HuH-7 (cell line): Measurements from ENCODE around the gene SNRPD3.
"Not testable (repeated sequence)": the region's sequence is repeated elsewhere in the genome, so short reads cannot be mapped to it uniquely, and the experiment has no call there.

ENCODE experiments used
- DNase-seq: peaks from one replicate; pipeline ENCODE4 v3.0.0; 2011; ENCODE audit warnings: low spot score

The SNRPD3 gene

GRCh38 chr22:24555165-24556039, at the start of gene SNRPD3:
TSS of gene SNRPD3 (plus strand) at chr22:24555999. CDS start at chr22:24557675, 1,676 bp downstream.
- peak; percentile 95 for DNase-seq

- peak; percentile 46 for DNase-seq
These were observed 48.9 kb upstream of the SNRPD3 start for GRCh38 chr22:24506802-24507438.

GRCh38 chr22:24507716-24508115, 48.1 kb upstream of the SNRPD3 start:
- DNase-seq, result no peak

GRCh38 chr22:24510637-24511625, 44.9 kb upstream of the SNRPD3 start:
- DNase-seq, result no peak

- no peak for DNase-seq
These were observed 43.8 kb upstream of the SNRPD3 start for GRCh38 chr22:24512043-24512442.

GRCh38 chr22:24513378-24514240, 42.2 kb upstream of the SNRPD3 start:
- DNase-seq, result no peak

- peak; percentile 75 for DNase-seq
These were observed 41.4 kb upstream of the SNRPD3 start for GRCh38 chr22:24514241-24515026.

- no peak for DNase-seq
These were observed 40.8 kb upstream of the SNRPD3 start for GRCh38 chr22:24515027-24515338.

- DNase-seq, result no peak
These were observed 39.5 kb upstream of the SNRPD3 start for GRCh38 chr22:24516301-24516737.

- DNase-seq, result no peak
These were observed 38.4 kb upstream of the SNRPD3 start for GRCh38 chr22:24517446-24517845.

GRCh38 chr22:24518228-24518627, 37.6 kb upstream of the SNRPD3 start:
- DNase-seq, result no peak

- DNase-seq, result no peak
These were observed 36.9 kb upstream of the SNRPD3 start for GRCh38 chr22:24518771-24519485.

GRCh38 chr22:24519496-24519895, 36.3 kb upstream of the SNRPD3 start:
- no peak for DNase-seq

- DNase-seq, result peak; percentile 83
These were observed 34.0 kb upstream of the SNRPD3 start for GRCh38 chr22:24521791-24522245.

- no peak for DNase-seq
These were observed 31.9 kb upstream of the SNRPD3 start for GRCh38 chr22:24523873-24524272.

GRCh38 chr22:24525416-24526037, 30.3 kb upstream of the SNRPD3 start:
- peak; percentile 85 for DNase-seq

GRCh38 chr22:24526191-24526590, 29.6 kb upstream of the SNRPD3 start:
- DNase-seq, result no peak

GRCh38 chr22:24529898-24530297, 25.9 kb upstream of the SNRPD3 start:
- DNase-seq, result no peak

- DNase-seq, result not testable (repeated sequence)
These were observed 24.8 kb upstream of the SNRPD3 start for GRCh38 chr22:24530968-24531367.
